HG03103 (cell line): ENCODE measurements around the gene PHLPP1.
"Not testable (repeated sequence)": the region's sequence is repeated elsewhere in the genome, so short reads cannot be mapped to it uniquely, and the experiment has no call there.

Source experiments
- ATAC-seq: cut with Tn5 transposase; IDR thresholded peaks from one replicate; pipeline ENCODE4 v1.9.1; 2021; ENCODE audit warnings: low read depth; ENCODE audit not compliant: unreplicated experiment

Gene PHLPP1

GRCh38 chr18:62799977-62800376 is 84.6 kb downstream of the PHLPP1 start:
- no peak for ATAC-seq

- ATAC-seq: no peak
Measured at GRCh38 chr18:62802523-62802922, 87.2 kb downstream of the PHLPP1 start.

- ATAC-seq: no peak
Measured at GRCh38 chr18:62807396-62807795, 92.1 kb downstream of the PHLPP1 start.

- ATAC-seq: no peak
Measured at GRCh38 chr18:62808123-62808522, 92.8 kb downstream of the PHLPP1 start.

- ATAC-seq: not testable (repeated sequence)
Measured at GRCh38 chr18:62809445-62809844, 94.1 kb downstream of the PHLPP1 start.

- no peak for ATAC-seq
Measured at GRCh38 chr18:62809900-62810299, 94.6 kb downstream of the PHLPP1 start.

- ATAC-seq: no peak
Measured at GRCh38 chr18:62810682-62811081, 95.3 kb downstream of the PHLPP1 start.

GRCh38 chr18:62811674-62812073 is 96.3 kb downstream of the PHLPP1 start:
- ATAC-seq: no peak

- no peak for ATAC-seq
Measured at GRCh38 chr18:62812242-62812641, 96.9 kb downstream of the PHLPP1 start.

GRCh38 chr18:62812876-62813275 is 97.5 kb downstream of the PHLPP1 start:
- ATAC-seq: no peak

GRCh38 chr18:62814132-62814759 is 98.9 kb downstream of the PHLPP1 start:
- ATAC-seq: no peak

GRCh38 chr18:62825382-62825781 is 110.0 kb downstream of the PHLPP1 start:
- no peak for ATAC-seq

GRCh38 chr18:62827397-62827796 is 112.1 kb downstream of the PHLPP1 start:
- no peak for ATAC-seq

GRCh38 chr18:62828091-62828640 is 112.8 kb downstream of the PHLPP1 start:
- ATAC-seq: no peak

- no peak for ATAC-seq
Measured at GRCh38 chr18:62828852-62829251, 113.5 kb downstream of the PHLPP1 start.

- ATAC-seq: no peak
Measured at GRCh38 chr18:62829936-62830335, 114.6 kb downstream of the PHLPP1 start.

- peak; percentile 33 for ATAC-seq
Measured at GRCh38 chr18:62832282-62832681, 116.9 kb downstream of the PHLPP1 start.

GRCh38 chr18:62833494-62833893 is 118.2 kb downstream of the PHLPP1 start:
- ATAC-seq: no peak

GRCh38 chr18:62834715-62835114 is 119.4 kb downstream of the PHLPP1 start:
- ATAC-seq: no peak

GRCh38 chr18:62837011-62837410 is 121.7 kb downstream of the PHLPP1 start:
- ATAC-seq: no peak

GRCh38 chr18:62838475-62839098 is 123.2 kb downstream of the PHLPP1 start:
- ATAC-seq: no peak
